Lung (tissue), 12 donors: ENCODE results near the gene RAPGEF1. TPM values are rescaled to one million over a fixed set of nuclear protein-coding genes. Genes with fewer than 3 reads are reported as not detected.
A peak's percentile ranks its signal among the peaks of the same experiment; 100 is the strongest.

ENCODE experiments used
- ATAC-seq: fragments of 200-7000 bp; cut with Tn5 transposase; one replicate; pipeline ENCODE4 v1.9.1; 2020; ENCODE audit warnings: moderate number of reproducible peaks; ENCODE audit not compliant: insufficient read depth, low FRiP score
- DNase-seq, 3 donors: peaks; one replicate each; pipeline ENCODE4 v3.0.0-alpha.2; 2013 to 2017
- H3K27ac ChIP-seq, 2 donors: one replicate each; pipeline ENCODE4 v1.5.1; 2013; ENCODE audit warnings: mild to moderate bottlenecking in 2 of 2, moderate library complexity in 2 of 2, control low read depth in 1 of 2, inconsistent platforms in 1 of 2, low read depth in 1 of 2, low read length in 1 of 2
- H3K27me3 ChIP-seq, 3 donors: one replicate each; pipeline ENCODE4 v1.5.1; 2013; ENCODE audit warnings: low read length in 2 of 3; ENCODE audit not compliant: control insufficient read depth in 3 of 3, insufficient read depth in 3 of 3
- H3K36me3 ChIP-seq, 4 donors: one replicate each; pipeline ENCODE4 v1.5.1; 2013; ENCODE audit warnings: low read length in 4 of 4, mild to moderate bottlenecking in 1 of 4, moderate library complexity in 1 of 4; ENCODE audit not compliant: control insufficient read depth in 4 of 4, insufficient read depth in 4 of 4
- H3K4me1 ChIP-seq, 5 donors: one replicate each; pipeline ENCODE4 v1.5.1; 2013; ENCODE audit warnings: low read length in 5 of 5, mild to moderate bottlenecking in 2 of 5, moderate library complexity in 1 of 5; ENCODE audit not compliant: control insufficient read depth in 5 of 5, insufficient read depth in 5 of 5
- H3K4me3 ChIP-seq: one replicate; pipeline ENCODE4 v1.5.1; 2013; ENCODE audit warnings: mild to moderate bottlenecking, control low read depth, moderate library complexity
- H3K9ac ChIP-seq, 2 donors: one replicate each; pipeline ENCODE4 v1.5.1; 2013; ENCODE audit warnings: low read length in 2 of 2, control low read depth in 1 of 2; ENCODE audit not compliant: insufficient read depth in 1 of 2
- H3K9me3 ChIP-seq, 4 donors: one replicate each; pipeline ENCODE4 v1.5.1; 2013; ENCODE audit warnings: low read length in 3 of 4, mild to moderate bottlenecking in 1 of 4, moderate library complexity in 1 of 4; ENCODE audit not compliant: control insufficient read depth in 4 of 4, insufficient read depth in 3 of 4
- CTCF ChIP-seq: IDR thresholded peaks from 2 replicates; pipeline ENCODE4 v1.5.1; 2012; ENCODE audit warnings: mild to moderate bottlenecking; ENCODE audit errors: control extremely low read depth, extremely low read depth
- WGBS, 2 donors: extraction: QIAGEN DNeasy Blood & Tissue Kit; methylation state at CpG; one replicate each; pipeline ENCODE4 v1.1.7; 2013; 5-methylcytosine and 5-hydroxymethylcytosine counted together
- polyA plus RNA-seq, 2 donors: library from polyadenylated mRNA; stranded (reverse); fragments of 200-250 nt; gene quantifications; one replicate each; pipeline ENCODE4 v1.2.1, GENCODE V29; 2013
- total RNA-seq, 2 donors: library from RNA; depleted of rRNA in 1 of 2; stranded (reverse); fragments of >200 nt in 1 of 2; gene quantifications; one replicate each; pipeline ENCODE4 v1.2.1, GENCODE V29; 2014 to 2021
- donor health status: control.
- donor health status: control.
- donor health status: Bipolar disorder and iron deficiency.
- donor health status: healthy.
- donor health status: DM: yes; HTN: yes; CAD: no.

Gene RAPGEF1
- total and polyA plus RNA-seq, 4 donors = 38.9 to 134 (median 55.1) TPM

- Histone ChIP-seq H3K4me1 (peaks cover 0 to 2% (median 0%) of the 10 kb centered on the region in 5 donors), H3K36me3 (peaks cover 4 to 69% (median 20%) of the 10 kb centered on the region in 4 donors), H3K4me3 (no peak overlapping the region), H3K27me3 (no peaks in the 10 kb centered on the region), H3K9ac (no peak overlapping the region), H3K27ac (no peak overlapping the region), H3K9me3 (no peaks in the 10 kb centered on the region)
- no peak for DNase-seq
- ATAC-seq = no peak
- WGBS, 2 donors = 91 to 92% methylated on average over 14 of the region's 14 CpGs
- no peak for TF ChIP-seq CTCF
Observed at GRCh38 chr9:131587906-131588305, 152.0 kb downstream of the RAPGEF1 start.

GRCh38 chr9:131587331-131587730 lies 152.5 kb downstream of the RAPGEF1 start:
- Histone ChIP-seq H3K4me1 (peaks cover 0 to 2% (median 0%) of the 10 kb centered on the region in 5 donors), H3K9me3 (no peaks in the 10 kb centered on the region), H3K27ac (no peak overlapping the region), H3K27me3 (no peaks in the 10 kb centered on the region), H3K4me3 (no peak overlapping the region), H3K36me3 (peaks cover 8 to 74% (median 23%) of the 10 kb centered on the region in 4 donors), H3K9ac (no peak overlapping the region)
- no peak for TF ChIP-seq CTCF
- 86 to 87% methylated on average over 9 of the region's 9 CpGs for WGBS, 2 donors
- ATAC-seq (no peak), DNase-seq (no peak)

GRCh38 chr9:131585375-131585774 lies 154.5 kb downstream of the RAPGEF1 start:
- Histone ChIP-seq H3K9ac (no peak overlapping the region), H3K27me3 (no peaks in the 10 kb centered on the region), H3K4me1 (no peaks in the 10 kb centered on the region), H3K4me3 (no peak overlapping the region), H3K36me3 (peaks cover 15 to 73% (median 25%) of the 10 kb centered on the region in 4 donors), H3K27ac (no peak overlapping the region), H3K9me3 (no peaks in the 10 kb centered on the region)
- DNase-seq (peak in 1 of 3 donors; percentile 9), ATAC-seq (no peak)
- WGBS, 2 donors = 29 to 57% methylated on average over 8 of the region's 8 CpGs
- TF ChIP-seq CTCF = no peak

GRCh38 chr9:131584858-131585257 lies 155.0 kb downstream of the RAPGEF1 start:
- ATAC-seq (no peak), DNase-seq (no peak)
- 37 to 63% methylated on average over 7 of the region's 7 CpGs for WGBS, 2 donors
- Histone ChIP-seq H3K27me3 (no peaks in the 10 kb centered on the region), H3K9ac (no peak overlapping the region), H3K36me3 (peaks cover 18 to 73% (median 27%) of the 10 kb centered on the region in 4 donors), H3K9me3 (no peaks in the 10 kb centered on the region), H3K4me3 (no peak overlapping the region), H3K4me1 (no peaks in the 10 kb centered on the region), H3K27ac (no peak overlapping the region)
- TF ChIP-seq CTCF = no peak
